GM12874 (cell line): ENCODE measurements around the gene LDLRAD2.

ENCODE experiments used
- CTCF ChIP-seq: IDR thresholded peaks from 2 replicates; pipeline ENCODE4 v1.5.1; 2011; ENCODE audit warnings: low read depth, mild to moderate bottlenecking, control low read depth, low read length, moderate library complexity; ENCODE audit not compliant: insufficient read depth

LDLRAD2 gene

GRCh38 chr1:21825393-21825792 is 13.3 kb downstream of the LDLRAD2 start:
- TF ChIP-seq CTCF: no peak

- TF ChIP-seq CTCF: no peak
These were observed 15.1 kb downstream of the LDLRAD2 start for GRCh38 chr1:21827141-21827679.

- no peak for TF ChIP-seq CTCF
These were observed 16.0 kb downstream of the LDLRAD2 start for GRCh38 chr1:21828075-21828474.

GRCh38 chr1:21828506-21829210 is 16.6 kb downstream of the LDLRAD2 start:
- TF ChIP-seq CTCF: no peak

GRCh38 chr1:21829294-21829693 is 17.2 kb downstream of the LDLRAD2 start:
- no peak for TF ChIP-seq CTCF

GRCh38 chr1:21830792-21831453 is 18.9 kb downstream of the LDLRAD2 start:
- TF ChIP-seq CTCF: no peak

- TF ChIP-seq CTCF: no peak
These were observed 19.4 kb downstream of the LDLRAD2 start for GRCh38 chr1:21831454-21831970.
